BJ (cell line): ENCODE results near the gene TWNK. TPM values are rescaled to one million over a fixed set of nuclear protein-coding genes. Genes with fewer than 3 reads are reported as not detected.
"Not testable (repeated sequence)": the region's sequence is repeated elsewhere in the genome, so short reads cannot be mapped to it uniquely, and the experiment has no call there.

Experiments
- CTCF ChIA-PET: fragments of 350-600 bp; formaldehyde crosslinking; extraction: SDS; loops from one replicate; lab custom pipeline; 2021; ENCODE audit warnings: antibody characterized with exemption, inconsistent platforms; lab: Yijun Ruan, JAX
- POLR2A ChIA-PET: fragments of 300-600 bp; sonication (Branson Sonifier 250); formaldehyde crosslinking; extraction: SDS; loops from one replicate; lab custom pipeline; 2021; ENCODE audit warnings: antibody characterized with exemption; lab: Charles Lee
- DNase-seq: peaks from one replicate; pipeline ENCODE4 v3.0.0-alpha.2; 2011; ENCODE audit warnings: low read depth
- H3K27me3 ChIP-seq: 2 replicates; pipeline ENCODE4 v1.6.0; 2011; ENCODE audit warnings: low read length; ENCODE audit not compliant: control insufficient read depth, insufficient read depth
- H3K36me3 ChIP-seq: 2 replicates; pipeline ENCODE4 v1.5.1; 2011; ENCODE audit warnings: low read length; ENCODE audit not compliant: control insufficient read depth, insufficient read depth
- H3K4me3 ChIP-seq: 2 replicates; pipeline ENCODE4 v1.5.1; 2011; ENCODE audit warnings: low read depth, mild to moderate bottlenecking, control low read depth, low read length
- polyA plus RNA-seq: library from polyadenylated mRNA; depleted of rRNA; stranded (reverse); fragments of >200 nt; gene quantifications from 2 replicates; pipeline ENCODE4 v1.2.3, GENCODE V29; 2011
- TF ChIP-seq, protein P1 (sequence below): IDR thresholded peaks from 2 replicates; pipeline ENCODE4 v1.5.1; 2011; ENCODE audit warnings: low read depth, mild to moderate bottlenecking, control low read depth, inconsistent platforms, low read length, moderate library complexity; ENCODE audit not compliant: insufficient read depth

Gene TWNK
- polyA plus RNA-seq, 1 experiment: 5.5 TPM

DNA sequence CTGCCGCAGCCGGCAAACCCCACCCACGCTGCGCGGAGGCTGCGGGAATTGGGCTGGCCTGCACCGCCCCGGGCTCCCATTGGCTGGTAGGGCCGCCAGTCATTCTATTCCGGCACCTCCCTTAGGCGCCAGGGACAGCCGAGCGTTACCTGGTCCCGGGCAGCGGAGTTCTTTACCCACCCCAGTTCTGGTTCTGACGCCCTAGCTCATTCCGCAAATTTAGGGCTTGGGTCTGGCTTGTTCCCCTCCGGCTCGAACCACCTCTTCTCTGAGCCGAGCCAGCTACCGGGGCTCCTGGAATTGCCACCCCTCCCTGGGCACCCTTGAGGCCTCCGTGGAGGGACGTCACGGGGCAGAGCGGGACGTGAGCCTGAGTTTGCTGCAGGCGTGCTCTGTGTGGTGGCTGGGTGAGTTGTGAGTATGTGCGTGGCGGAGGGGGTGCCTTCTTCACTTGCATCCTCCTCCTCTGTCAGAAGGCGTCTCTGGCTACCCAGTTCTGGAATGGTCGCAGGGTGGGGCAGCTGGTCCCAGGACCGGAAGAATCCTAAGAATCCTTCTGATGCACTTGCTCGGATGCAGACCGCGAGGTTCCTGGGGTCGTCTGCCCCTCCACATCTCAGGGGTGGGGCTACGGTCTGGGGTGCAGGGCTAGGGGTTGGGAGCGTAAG lies 43.9 kb downstream of the TWNK start, which contains the start of the genes PDZD7 and SFXN3:
PDZD7 (minus strand) TSS at position 2 of the 668 bp plus-strand sequence. CDS start 910 bp downstream, outside the sequence.
SFXN3 (plus strand) TSS at position 107 of the 668 bp plus-strand sequence. CDS start 3,461 bp downstream, outside the sequence.
- TF ChIP-seq, protein P1, sequence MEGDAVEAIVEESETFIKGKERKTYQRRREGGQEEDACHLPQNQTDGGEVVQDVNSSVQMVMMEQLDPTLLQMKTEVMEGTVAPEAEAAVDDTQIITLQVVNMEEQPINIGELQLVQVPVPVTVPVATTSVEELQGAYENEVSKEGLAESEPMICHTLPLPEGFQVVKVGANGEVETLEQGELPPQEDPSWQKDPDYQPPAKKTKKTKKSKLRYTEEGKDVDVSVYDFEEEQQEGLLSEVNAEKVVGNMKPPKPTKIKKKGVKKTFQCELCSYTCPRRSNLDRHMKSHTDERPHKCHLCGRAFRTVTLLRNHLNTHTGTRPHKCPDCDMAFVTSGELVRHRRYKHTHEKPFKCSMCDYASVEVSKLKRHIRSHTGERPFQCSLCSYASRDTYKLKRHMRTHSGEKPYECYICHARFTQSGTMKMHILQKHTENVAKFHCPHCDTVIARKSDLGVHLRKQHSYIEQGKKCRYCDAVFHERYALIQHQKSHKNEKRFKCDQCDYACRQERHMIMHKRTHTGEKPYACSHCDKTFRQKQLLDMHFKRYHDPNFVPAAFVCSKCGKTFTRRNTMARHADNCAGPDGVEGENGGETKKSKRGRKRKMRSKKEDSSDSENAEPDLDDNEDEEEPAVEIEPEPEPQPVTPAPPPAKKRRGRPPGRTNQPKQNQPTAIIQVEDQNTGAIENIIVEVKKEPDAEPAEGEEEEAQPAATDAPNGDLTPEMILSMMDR: no peak
- peaks cover 13% of the 10 kb centered on the region for H3K36me3 ChIP-seq
- CTCF ChIA-PET: interaction anchor here (0.5 to 15.1 kb wide), 10 partner anchors 9 to 1455 kb away, joined by 3 to 194 read pairs (median 12); partner anchors contain the start of genes KAZALD1 and LZTS2
- H3K4me3 ChIP-seq: peak within 1 kb of the TSS; percentile 76
- peak; percentile 41 for DNase-seq
- POLR2A ChIA-PET: interaction anchor here (1.1 kb wide), 1 partner anchor 12 kb away, joined by 3 read pairs; no protein-coding TSS in a partner anchor
- H3K27me3 ChIP-seq: 0 out of 2 replicates have a peak, but pooled peaks cover 2% of the 10 kb centered on the region

DNA sequence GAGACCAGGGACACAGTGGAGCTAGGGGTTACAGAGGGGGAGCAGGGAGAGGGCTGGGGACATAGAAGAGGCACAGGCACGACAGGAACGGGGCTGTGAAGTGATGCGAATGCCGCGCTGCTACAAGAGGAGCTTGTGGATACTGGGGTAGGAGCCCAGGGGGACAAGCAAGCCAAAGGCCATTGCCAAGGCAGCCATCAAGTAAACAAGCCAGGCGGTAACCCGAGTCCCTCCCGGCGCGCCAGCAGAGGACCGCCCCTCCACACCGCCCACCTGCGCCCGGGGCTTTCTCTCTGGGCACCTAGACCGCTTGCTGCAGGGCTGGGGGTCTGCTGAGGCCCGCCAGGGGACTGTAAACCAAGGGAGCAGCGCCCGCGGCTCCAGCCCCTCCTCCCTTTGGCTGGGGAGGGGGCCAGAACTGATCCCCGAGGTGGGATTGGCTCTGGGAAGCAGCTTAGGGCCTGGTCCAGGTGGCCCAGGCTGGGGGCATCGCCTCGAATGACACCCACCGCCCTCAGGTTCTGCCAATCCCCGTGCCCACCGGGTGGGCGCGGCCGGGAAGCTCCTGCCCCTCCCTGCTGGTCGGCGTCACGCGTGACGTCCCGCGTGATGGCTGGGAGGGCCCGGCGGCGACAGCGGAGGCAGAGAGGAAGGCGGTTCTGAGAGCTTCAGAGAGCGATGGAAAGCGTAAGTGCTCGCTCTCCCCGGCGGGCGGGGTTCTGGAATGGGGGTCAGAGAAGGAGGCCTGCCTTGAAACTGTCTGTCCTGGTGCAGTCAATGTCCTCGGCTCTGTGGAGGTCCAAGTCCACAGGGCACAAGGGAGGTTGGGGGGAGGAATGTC lies 44.7 kb downstream of the TWNK start:
- Histone ChIP-seq H3K27me3 (0 out of 2 replicates have a peak, but pooled peaks cover 2% of the 10 kb centered on the region), H3K4me3 (peak overlapping the region; percentile 76), H3K36me3 (peaks cover 20% of the 10 kb centered on the region)
- no peak for DNase-seq
- POLR2A ChIA-PET: interaction anchor here (0.7 kb wide), 1 partner anchor 12 kb away, joined by 3 read pairs; no protein-coding TSS in a partner anchor
- TF ChIP-seq, protein P1: no peak
- CTCF ChIA-PET: interaction anchor here (0.5 to 15.1 kb wide), 10 partner anchors 8 to 1454 kb away, joined by 3 to 194 read pairs (median 10); partner anchors contain the start of genes KAZALD1 and LZTS2

DNA sequence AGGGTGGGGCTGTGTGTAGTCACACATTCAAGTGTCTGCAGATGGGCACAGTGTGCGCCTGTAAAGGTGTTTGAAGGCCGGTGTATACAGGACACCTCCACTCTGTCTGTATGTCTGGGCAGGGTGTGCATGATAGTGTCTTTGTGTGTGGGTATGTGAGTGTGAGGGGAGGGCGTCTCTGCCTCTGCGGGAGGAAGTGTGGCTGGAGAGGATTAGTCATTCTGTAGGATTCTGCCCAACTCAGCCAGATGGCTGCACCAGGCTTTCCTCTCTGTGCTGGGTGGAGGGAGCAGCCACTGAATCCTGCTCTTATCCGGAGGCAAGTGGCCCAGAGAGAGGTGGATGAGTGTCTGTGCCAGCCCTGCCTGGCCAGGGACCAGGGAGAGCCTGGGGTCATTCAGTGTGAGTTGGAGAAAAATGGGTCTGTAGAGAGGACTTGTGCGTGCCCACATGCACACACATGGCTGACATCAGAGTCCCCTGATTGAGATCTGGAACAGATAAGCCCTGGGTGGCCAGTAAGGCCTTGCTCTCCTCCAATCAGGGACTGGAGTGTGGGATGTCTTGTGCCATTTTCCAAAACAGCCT lies 45.4 kb downstream of the TWNK start:
- H3K36me3 ChIP-seq: peaks cover 27% of the 10 kb centered on the region
- peak overlapping the region; percentile 76 for H3K4me3 ChIP-seq
- TF ChIP-seq, protein P1: no peak
- 0 out of 2 replicates have a peak, but pooled peaks cover 2% of the 10 kb centered on the region for H3K27me3 ChIP-seq
- CTCF ChIA-PET: interaction anchor here (0.8 to 27.0 kb wide), 7 partner anchors 9 to 36 kb away, joined by 3 to 676 read pairs (median 29); partner anchors contain the start of gene KAZALD1
- POLR2A ChIA-PET: interaction anchor here (0.7 kb wide), 1 partner anchor 11 kb away, joined by 3 read pairs; no protein-coding TSS in a partner anchor
- DNase-seq: peak; percentile 71

DNA sequence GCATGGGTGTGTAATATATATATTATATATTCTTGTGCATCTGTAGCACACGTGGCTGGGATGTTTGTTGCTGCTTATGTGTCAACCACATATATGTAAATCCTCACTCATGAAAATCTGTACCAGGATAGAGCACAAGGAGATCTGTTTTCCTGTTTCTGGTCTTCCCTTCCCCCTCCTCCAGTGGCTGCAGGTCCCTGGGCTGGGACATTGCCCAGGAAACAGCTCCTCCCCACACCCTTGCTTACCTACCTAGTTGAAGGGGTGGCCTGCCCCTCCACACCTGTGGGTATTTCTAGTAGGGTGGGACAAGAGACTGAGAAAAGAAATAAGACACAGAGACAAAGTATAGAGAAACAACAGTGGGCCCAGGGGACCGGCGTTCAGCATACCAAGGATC lies 45.9 kb downstream of the TWNK start:
- no peak for DNase-seq
- POLR2A ChIA-PET: no interaction called here
- peaks cover 32% of the 10 kb centered on the region for H3K36me3 ChIP-seq
- H3K4me3 ChIP-seq: peak overlapping the region; percentile 76
- H3K27me3 ChIP-seq: 0 out of 2 replicates have a peak, but pooled peaks cover 2% of the 10 kb centered on the region
- TF ChIP-seq, protein P1: no peak
- CTCF ChIA-PET: interaction anchor here (0.8 to 27.0 kb wide), 4 partner anchors 9 to 36 kb away, joined by 3 to 676 read pairs (median 112); partner anchors contain the start of gene KAZALD1

DNA sequence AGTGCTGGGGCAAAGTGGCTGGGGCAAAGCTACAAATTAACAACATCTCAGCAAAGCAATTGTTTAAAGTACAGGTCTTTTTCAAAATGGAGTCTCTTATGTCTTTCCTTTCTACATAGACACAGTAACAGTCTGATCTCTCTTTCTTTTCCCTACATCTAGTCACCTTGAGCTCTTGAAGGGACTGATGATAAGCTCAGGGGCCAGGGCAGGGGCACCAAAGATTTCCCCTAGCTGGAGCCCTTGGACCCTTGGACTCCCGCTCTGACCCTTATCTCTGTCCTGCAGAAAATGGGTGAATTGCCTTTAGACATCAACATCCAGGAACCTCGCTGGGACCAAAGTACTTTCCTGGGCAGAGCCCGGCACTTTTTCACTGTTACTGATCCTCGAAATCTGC lies 47.1 kb downstream of the TWNK start:
- POLR2A ChIA-PET: interaction anchor here (0.6 kb wide), 1 partner anchor 8 kb away, joined by 4 read pairs; no protein-coding TSS in a partner anchor

More for the DNA sequence above, 47.1 kb downstream of the TWNK start:
- CTCF ChIA-PET: interaction anchor here (1.0 to 27.0 kb wide), 6 partner anchors 11 to 108 kb away, joined by 3 to 676 read pairs (median 4); partner anchors contain the start of gene KAZALD1
- H3K36me3 ChIP-seq: peaks cover 40% of the 10 kb centered on the region
- not testable (repeated sequence) for H3K4me3 ChIP-seq, H3K27me3 ChIP-seq, DNase-seq
